HCT116 (cell line): ENCODE data around the gene SNCA. TPM values are rescaled to one million over a fixed set of nuclear protein-coding genes. Genes with fewer than 3 reads are reported as not detected.

Experiments
- ATAC-seq: fragments of 200-7000 bp; cut with Tn5 transposase; 2 replicates; pipeline ENCODE4 v1.9.1; 2020; ENCODE audit warnings: mild to moderate bottlenecking, moderate library complexity
- BruUV-seq: library from RNA; stranded (reverse); fragments of 400-500 nt; replicated peaks from 2 replicates; lab custom pipeline; 2021; lab: Mats Ljungman, UMichigan
- CTCF ChIA-PET: fragments of 300-600 bp; sonication (Branson Sonifier 250); formaldehyde crosslinking; loops from one replicate; lab custom pipeline; 2021; ENCODE audit warnings: antibody characterized with exemption; lab: Charles Lee
- POLR2A ChIA-PET: fragments of 300-600, 350-600 bp; sonication (Branson Sonifier 250); formaldehyde crosslinking; loops from one replicate; lab custom pipeline; 2021; ENCODE audit warnings: antibody characterized with exemption; lab: Charles Lee
- RAD21 ChIA-PET, 2 experiments: fragments of 300-600 bp; sonication (Branson Sonifier 250); formaldehyde crosslinking; loops; one replicate each; lab custom pipeline; 2023; ENCODE audit warnings: low total read pairs in 2 of 2; ENCODE audit not compliant: uncharacterized antibody in 2 of 2, unreplicated experiment in 2 of 2, low non-redundant PET in 1 of 2; lab: Charles Lee
- DNase-seq: peaks from one replicate; pipeline ENCODE4 v3.0.0-alpha.2; 2010; ENCODE audit warnings: low read depth, low spot score
- H2AFZ ChIP-seq: fragments of 200-600 bp; shearing (Covaris generic), sonication (generic); 2 replicates; pipeline ENCODE4 v1.6.1; 2017; ENCODE audit warnings: low read depth, mixed run types, mixed read lengths, antibody characterized with exemption, low read length; ENCODE audit not compliant: poor library complexity, severe bottlenecking
- H3K27ac ChIP-seq: 2 replicates; pipeline ENCODE4 v1.5.1; 2012; ENCODE audit warnings: low read depth, low read length
- H3K27me3 ChIP-seq: fragments of 200-600 bp; sonication (generic); 2 replicates; pipeline ENCODE4 v1.6.1; 2016; ENCODE audit warnings: mixed run types, low read length, mixed read lengths; ENCODE audit not compliant: insufficient read depth
- H3K36me3 ChIP-seq, 2 experiments: fragments of 200-500 bp in 1 of 2; fragments of 200-600 bp in 1 of 2; sonication (Bioruptor generic) in 1 of 2; sonication (generic) in 1 of 2; 2 replicates each; pipeline versions ENCODE4 v1.5.1 to v1.6.1; 2014 to 2016; ENCODE audit warnings: low read length in 2 of 2, inconsistent platforms in 1 of 2, mixed read lengths in 1 of 2, mixed run types in 1 of 2; ENCODE audit not compliant: insufficient read depth in 2 of 2, control insufficient read depth in 1 of 2
- H3K4me1 ChIP-seq, 2 experiments: fragments of 200-600 bp in 1 of 2; sonication (generic) in 1 of 2; 2 replicates each; pipeline versions ENCODE4 v1.5.1 to v1.6.1; 2012 to 2017; ENCODE audit warnings: low read length in 2 of 2, inconsistent platforms in 1 of 2, mild to moderate bottlenecking in 1 of 2, mixed read lengths in 1 of 2, mixed run types in 1 of 2, moderate library complexity in 1 of 2; ENCODE audit not compliant: insufficient read depth in 2 of 2, control insufficient read depth in 1 of 2
- H3K4me2 ChIP-seq: fragments of 200-600 bp; sonication (generic); 2 replicates; pipeline ENCODE4 v1.6.1; 2017; ENCODE audit warnings: mixed run types, low read length, mixed read lengths
- H3K4me3 ChIP-seq, 2 experiments: fragments of 200-600 bp in 1 of 2; sonication (generic) in 1 of 2; replicated peaks in 1 of 2; 2 replicates each; pipeline ENCODE4 v1.5.1; 2011 to 2016; ENCODE audit warnings: low read length in 2 of 2, control low read depth in 1 of 2, low read depth in 1 of 2, mild to moderate bottlenecking in 1 of 2, mixed read lengths in 1 of 2, mixed run types in 1 of 2
- H3K79me2 ChIP-seq: fragments of 200-600 bp; sonication (generic); 2 replicates; pipeline ENCODE4 v1.6.1; 2017; ENCODE audit warnings: mild to moderate bottlenecking, mixed run types, low read length, moderate library complexity, mixed read lengths; ENCODE audit not compliant: insufficient read depth
- H3K9ac ChIP-seq: fragments of 200-600 bp; sonication (generic); 2 replicates; pipeline ENCODE4 v1.6.1; 2016; ENCODE audit warnings: low read length, mixed read lengths
- H3K9me2 ChIP-seq: fragments of 200-600 bp; sonication (generic), shearing (Covaris generic); 2 replicates; pipeline ENCODE4 v1.6.1; 2017; ENCODE audit warnings: mixed run types, mild to moderate bottlenecking, moderate library complexity; ENCODE audit not compliant: insufficient read depth
- H3K9me3 ChIP-seq, 2 experiments: fragments of 200-500 bp in 1 of 2; fragments of 200-600 bp in 1 of 2; sonication (Bioruptor generic) in 1 of 2; sonication (generic) in 1 of 2; 2 replicates each; pipeline ENCODE4 v1.6.1; 2014 to 2017; ENCODE audit warnings: low read length in 2 of 2, mixed read lengths in 2 of 2, inconsistent platforms in 1 of 2, low read depth in 1 of 2, mild to moderate bottlenecking in 1 of 2, mixed run types in 1 of 2, moderate library complexity in 1 of 2; ENCODE audit not compliant: control insufficient read depth in 1 of 2, insufficient read depth in 1 of 2
- H4K20me1 ChIP-seq: fragments of 200-600 bp; sonication (generic), shearing (Covaris generic); 2 replicates; pipeline ENCODE4 v1.6.1; 2017; ENCODE audit warnings: mixed run types, mild to moderate bottlenecking, moderate library complexity; ENCODE audit not compliant: insufficient read depth
- ATF3 ChIP-seq: IDR thresholded peaks from 2 replicates; pipeline ENCODE4 v1.6.1; 2012
- CBX3 ChIP-seq: IDR thresholded peaks from 2 replicates; pipeline ENCODE4 v1.6.1; 2012; ENCODE audit warnings: low read depth
- CEBPB ChIP-seq: IDR thresholded peaks from 2 replicates; pipeline ENCODE4 v1.6.1; 2012; ENCODE audit warnings: low read depth
- CTCF ChIP-seq, 3 experiments: fragments of 200-600 bp in 1 of 3; sonication (generic) in 1 of 3; IDR thresholded peaks in 2 of 3; conservative IDR thresholded peaks in 1 of 3; 2 replicates each; pipeline ENCODE4 v1.5.1; 2012 to 2017; ENCODE audit warnings: low read depth in 2 of 3, low read length in 2 of 3, antibody characterized with exemption in 1 of 3, borderline replicate concordance in 1 of 3, control low read depth in 1 of 3, mild to moderate bottlenecking in 1 of 3, mixed read lengths in 1 of 3, mixed run types in 1 of 3, moderate library complexity in 1 of 3; ENCODE audit not compliant: insufficient read depth in 1 of 3
- ELF1 ChIP-seq: IDR thresholded peaks from 2 replicates; pipeline ENCODE4 v1.6.1; 2012; ENCODE audit warnings: low read depth, borderline replicate concordance
- EZH2 ChIP-seq: fragments of 200-600 bp; sonication (generic); IDR thresholded peaks from 2 replicates; pipeline ENCODE4 v1.6.1; 2017; ENCODE audit warnings: antibody characterized with exemption, mixed run types
- FOSL1 ChIP-seq: IDR thresholded peaks from 2 replicates; pipeline ENCODE4 v1.6.1; 2012; ENCODE audit warnings: low read depth
- JUND ChIP-seq: IDR thresholded peaks from 2 replicates; pipeline ENCODE4 v1.6.1; 2012
- POLR2A ChIP-seq: IDR thresholded peaks from 2 replicates; pipeline ENCODE4 v1.7.0; 2011; ENCODE audit warnings: borderline replicate concordance; ENCODE audit not compliant: insufficient read depth, insufficient read length; ENCODE audit errors: extremely low read depth
- RAD21 ChIP-seq: IDR thresholded peaks from 2 replicates; pipeline ENCODE4 v1.6.1; 2012; ENCODE audit warnings: low read depth, mild to moderate bottlenecking
- SIN3A ChIP-seq: IDR thresholded peaks from 2 replicates; pipeline ENCODE4 v1.6.1; 2012; ENCODE audit warnings: low read depth
- SP1 ChIP-seq: IDR thresholded peaks from 2 replicates; pipeline ENCODE4 v1.6.1; 2012; ENCODE audit warnings: low read depth
- YY1 ChIP-seq: IDR thresholded peaks from 2 replicates; pipeline ENCODE4 v1.6.1; 2011; ENCODE audit warnings: low read length, low read depth, moderate library complexity, mild to moderate bottlenecking; ENCODE audit not compliant: insufficient replicate concordance; ENCODE audit errors: extremely low read depth
- ZFX ChIP-seq: fragments of 450-650 bp; IDR thresholded peaks from 2 replicates; pipeline ENCODE4 v1.6.1; 2017
- ZNF274 ChIP-seq: fragments of 200-500 bp; sonication (Bioruptor generic); IDR thresholded peaks from 2 replicates; pipeline ENCODE4 v1.6.1; 2014; ENCODE audit warnings: mild to moderate bottlenecking, low read depth, low read length, inconsistent platforms
- intact Hi-C: fragments of 100-400 bp; cut with micrococcal nuclease; formaldehyde crosslinking; loops from 2 replicates; pipeline ENCODE4 v1.10.0; 2022
- total RNA-seq: library from RNA; stranded (reverse); gene quantifications from one replicate; pipeline ENCODE4 v1.2.1, GENCODE V29; 2021; ENCODE audit not compliant: unreplicated experiment
- TF ChIP-seq, protein P1 (sequence below): IDR thresholded peaks from 2 replicates; pipeline ENCODE4 v1.6.1; 2012

The SNCA gene
- total RNA-seq, 1 experiment from 2014 or later, result 1.0 TPM

GRCh38 chr4:89746377-89746776 is 90.6 kb downstream of the SNCA start (continued):
- TF ChIP-seq YY1 (no peak), ZFX (no peak), SP1 (no peak), ZNF274 (no peak), SIN3A (no peak), CEBPB (no peak), ATF3 (no peak), JUND (no peak)

DNA sequence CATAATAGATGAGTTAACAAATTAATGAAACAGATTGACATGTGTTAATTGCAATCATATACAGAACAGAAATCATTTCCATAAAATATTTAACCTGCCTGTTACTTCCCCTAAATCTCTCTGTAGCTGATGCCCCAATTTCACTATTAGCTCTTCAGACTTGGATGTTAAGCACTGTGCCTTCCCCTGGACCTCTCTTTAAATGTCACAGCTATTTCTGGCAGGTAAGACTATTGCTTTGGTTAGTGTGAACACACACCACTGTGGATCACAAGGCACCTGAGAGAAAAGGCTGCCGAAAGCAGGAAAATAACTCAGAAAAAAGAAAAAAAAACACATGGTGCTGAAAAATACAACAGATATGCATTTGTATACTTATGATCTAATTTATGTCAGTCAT is 91.3 kb downstream of the SNCA start:
- BruUV-seq, result no TSS peak
- no peak for DNase-seq
- intact Hi-C loops, result no loop called here

More for the DNA sequence above, 91.3 kb downstream of the SNCA start:
- ATAC-seq, result no peak
- H3K79me2 ChIP-seq, result no peaks in the 10 kb centered on the region
- no peak for TF ChIP-seq EZH2
- TF ChIP-seq, protein P1, sequence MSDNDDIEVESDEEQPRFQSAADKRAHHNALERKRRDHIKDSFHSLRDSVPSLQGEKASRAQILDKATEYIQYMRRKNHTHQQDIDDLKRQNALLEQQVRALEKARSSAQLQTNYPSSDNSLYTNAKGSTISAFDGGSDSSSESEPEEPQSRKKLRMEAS, result no peak
- no peak for TF ChIP-seq YY1
- no peak for TF ChIP-seq JUND
- TF ChIP-seq ELF1, result no peak
- TF ChIP-seq RAD21, result no peak
- no peak for TF ChIP-seq SP1
- no peak for TF ChIP-seq CEBPB
- no peak for TF ChIP-seq POLR2A
- TF ChIP-seq CBX3, result no peak
- TF ChIP-seq CTCF (IDR thresholded peaks at IDR 0.05 in 2 of 3, conservative IDR thresholded peaks at IDR 0.05 in 1 of 3; ENCODE audit: borderline replicate concordance in 1 of 3, insufficient read depth in 1 of 3, low read depth in 2 of 3, low read length in 2 of 3), result no peak
- TF ChIP-seq FOSL1, result no peak
- TF ChIP-seq ATF3, result no peak
- TF ChIP-seq ZFX, result no peak
- H3K4me2 ChIP-seq, result no peak overlapping the region
- no peak overlapping the region for H3K27ac ChIP-seq
- no peak overlapping the region for H2AFZ ChIP-seq
- no peaks in the 10 kb centered on the region for H3K36me3 ChIP-seq
- H3K4me3 ChIP-seq, result no peak overlapping the region
- ChIA-PET POLR2A (no interaction called here), RAD21 (no interaction called here), CTCF (no interaction called here)
- H3K4me1 ChIP-seq, result no peaks in the 10 kb centered on the region
- no peaks in the 10 kb centered on the region for H4K20me1 ChIP-seq
- H3K9ac ChIP-seq, result no peak overlapping the region
- no peaks in the 10 kb centered on the region for H3K9me3 ChIP-seq
- H3K27me3 ChIP-seq, result no peaks in the 10 kb centered on the region
- no peaks in the 10 kb centered on the region for H3K9me2 ChIP-seq
